Karpas-422 (cell line): ENCODE measurements around the gene TMEM131L. TPM values are rescaled to one million over a fixed set of nuclear protein-coding genes. Genes with fewer than 3 reads are reported as not detected.

Experiments
- DNase-seq: peaks from one replicate; pipeline ENCODE4 v3.0.0-alpha.2; 2015
- H2AFZ ChIP-seq: fragments of 200-600 bp; sonication (generic); 2 replicates; pipeline ENCODE4 v1.6.1; 2014; ENCODE audit warnings: antibody characterized with exemption, low read length, mixed read lengths
- H3K27ac ChIP-seq: fragments of 200-600 bp; sonication (generic); 2 replicates; pipeline ENCODE4 v1.5.1; 2014; ENCODE audit warnings: mild to moderate bottlenecking, low read length, moderate library complexity
- H3K27me3 ChIP-seq: fragments of 200-600 bp; sonication (generic); 2 replicates; pipeline ENCODE4 v1.6.1; 2014; ENCODE audit warnings: low read length, mixed read lengths
- H3K36me3 ChIP-seq: fragments of 200-600 bp; sonication (generic); 2 replicates; pipeline ENCODE4 v1.6.1; 2014; ENCODE audit warnings: low read length, mixed read lengths; ENCODE audit not compliant: insufficient read depth
- H3K4me1 ChIP-seq: fragments of 200-600 bp; sonication (generic); 2 replicates; pipeline ENCODE4 v1.6.1; 2014; ENCODE audit warnings: mild to moderate bottlenecking, low read length, mixed read lengths
- H3K4me2 ChIP-seq: fragments of 200-600 bp; sonication (generic); 2 replicates; pipeline ENCODE4 v1.6.1; 2014; ENCODE audit warnings: low read length, low read depth, mild to moderate bottlenecking; ENCODE audit not compliant: poor library complexity, severe bottlenecking
- H3K4me3 ChIP-seq: fragments of 200-600 bp; sonication (generic); 2 replicates; pipeline ENCODE4 v1.5.1; 2014; ENCODE audit warnings: mild to moderate bottlenecking, antibody characterized with exemption, low read length, mixed read lengths
- H3K79me2 ChIP-seq: fragments of 200-600 bp; sonication (generic); 2 replicates; pipeline ENCODE4 v1.6.1; 2014; ENCODE audit warnings: mild to moderate bottlenecking, low read length, mixed read lengths
- H3K9ac ChIP-seq: fragments of 200-600 bp; sonication (generic); 2 replicates; pipeline ENCODE4 v1.6.0; 2014; ENCODE audit warnings: low read length
- H3K9me2 ChIP-seq: fragments of 200-600 bp; sonication (generic), shearing (Covaris generic); replicated peaks from 2 replicates; pipeline ENCODE4 v1.6.0; 2014; ENCODE audit warnings: mild to moderate bottlenecking, low read length, moderate library complexity; ENCODE audit not compliant: insufficient read depth
- H3K9me3 ChIP-seq: fragments of 300-700, 200-600 bp; sonication (generic); 2 replicates; pipeline ENCODE4 v1.6.1; 2014; ENCODE audit warnings: low read length, mixed read lengths
- H4K20me1 ChIP-seq: fragments of 200-600 bp; sonication (generic); 2 replicates; pipeline ENCODE4 v1.6.1; 2014; ENCODE audit warnings: mild to moderate bottlenecking, antibody characterized with exemption, low read length, low read depth; ENCODE audit not compliant: insufficient read depth
- total RNA-seq: library from RNA; depleted of rRNA; stranded (reverse); fragments of >200 nt; shearing (Covaris generic); gene quantifications from 2 replicates; pipeline ENCODE4 v1.2.3, GENCODE V29; 2014; ENCODE audit warnings: low replicate concordance

The TMEM131L gene
- total RNA-seq, 1 experiment from 2014 or later, result 54.8 TPM

DNA sequence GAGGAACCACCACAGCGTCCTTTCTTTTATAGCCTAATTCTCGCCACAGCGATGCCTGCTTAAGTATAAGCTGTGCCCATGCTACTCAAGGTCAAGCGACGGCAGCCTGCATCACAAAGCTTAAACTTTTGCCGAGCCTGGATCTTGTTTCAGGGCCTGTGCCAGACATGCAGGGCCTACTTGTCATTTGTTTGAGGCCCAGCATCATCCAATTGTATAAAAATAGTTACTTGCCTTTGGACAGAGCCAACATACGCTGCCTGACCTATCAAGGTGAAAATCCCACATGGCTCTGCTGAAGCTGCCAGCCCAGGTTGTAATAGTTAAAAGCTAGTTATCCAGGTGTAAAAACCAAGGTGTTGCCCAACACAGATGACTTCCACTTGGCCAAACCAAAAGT, 107.1 kb downstream of the TMEM131L start:
- no peaks in the 10 kb centered on the region for H3K9me2 ChIP-seq
- H4K20me1 ChIP-seq, result no peaks in the 10 kb centered on the region
- peak overlapping the region; percentile 7; the same call in 1 of the 2 replicates for H3K9ac ChIP-seq
- no peaks in the 10 kb centered on the region for H3K36me3 ChIP-seq
- peaks cover 64% of the 10 kb centered on the region for H3K4me1 ChIP-seq
- peak overlapping the region; percentile 83 for H3K27ac ChIP-seq
- peak overlapping the region; percentile 56 for H3K4me2 ChIP-seq
- H2AFZ ChIP-seq, result no peak overlapping the region
- H3K4me3 ChIP-seq, result no peak overlapping the region
- H3K9me3 ChIP-seq, result no peaks in the 10 kb centered on the region
- H3K79me2 ChIP-seq, result 0 out of 2 replicates have a peak, but pooled peaks cover 9% of the 10 kb centered on the region
- H3K27me3 ChIP-seq, result no peaks in the 10 kb centered on the region
- no peak for DNase-seq

DNA sequence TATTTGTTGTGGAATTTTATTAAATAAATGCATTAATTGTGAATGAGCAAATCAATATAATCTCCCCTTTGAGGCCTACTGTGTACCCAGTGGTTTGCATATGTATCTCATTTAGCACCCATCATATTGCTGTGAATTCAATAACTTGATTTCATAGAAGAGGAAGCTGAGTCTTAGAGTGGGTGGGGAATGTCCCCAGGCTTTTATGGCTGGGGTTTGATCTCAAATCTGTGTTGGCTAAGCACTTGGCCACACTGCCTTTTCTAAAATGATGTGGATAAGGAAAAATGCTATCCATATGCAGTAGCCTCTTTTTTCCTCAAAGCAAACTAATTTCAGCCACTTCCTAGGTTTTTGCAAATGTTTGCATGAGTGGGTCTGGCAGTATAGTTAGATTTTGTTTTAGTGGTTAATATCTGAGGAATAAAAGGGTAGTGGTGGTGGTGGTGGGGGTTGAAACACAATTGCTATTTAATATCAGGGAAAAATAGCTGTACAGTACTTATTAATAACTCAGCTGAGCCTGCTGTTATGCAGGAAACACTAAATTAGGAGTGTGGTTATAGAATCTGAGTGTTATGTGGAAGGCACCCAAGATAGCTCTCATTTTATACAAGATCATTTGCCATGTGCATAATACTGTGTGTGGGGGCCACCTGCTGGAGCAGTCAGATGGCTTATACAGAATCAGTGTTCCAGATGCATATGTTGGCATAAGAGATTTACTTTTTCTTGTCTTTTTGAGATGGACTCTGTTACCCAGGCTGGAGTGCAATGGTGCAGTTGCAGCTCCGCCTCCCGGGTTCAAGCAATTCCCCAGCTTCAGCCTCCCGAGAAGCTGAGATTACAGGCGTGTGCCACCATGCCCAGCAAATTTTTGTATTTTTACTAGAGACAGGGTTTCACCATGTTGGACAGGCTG, 108.0 kb downstream of the TMEM131L start:
- Histone ChIP-seq H2AFZ (no peak overlapping the region), H3K79me2 (0 out of 2 replicates have a peak, but pooled peaks cover 9% of the 10 kb centered on the region), H3K9me2 (no peaks in the 10 kb centered on the region), H3K27me3 (no peaks in the 10 kb centered on the region), H3K9me3 (no peaks in the 10 kb centered on the region), H3K9ac (peak overlapping the region; percentile 30), H3K36me3 (no peaks in the 10 kb centered on the region), H3K27ac (peak overlapping the region; percentile 83), H3K4me2 (peak overlapping the region; percentile 56), H3K4me3 (peak overlapping the region; percentile 14), H3K4me1 (peaks cover 67% of the 10 kb centered on the region), H4K20me1 (no peaks in the 10 kb centered on the region)
- DNase-seq, result peak; percentile 90

DNA sequence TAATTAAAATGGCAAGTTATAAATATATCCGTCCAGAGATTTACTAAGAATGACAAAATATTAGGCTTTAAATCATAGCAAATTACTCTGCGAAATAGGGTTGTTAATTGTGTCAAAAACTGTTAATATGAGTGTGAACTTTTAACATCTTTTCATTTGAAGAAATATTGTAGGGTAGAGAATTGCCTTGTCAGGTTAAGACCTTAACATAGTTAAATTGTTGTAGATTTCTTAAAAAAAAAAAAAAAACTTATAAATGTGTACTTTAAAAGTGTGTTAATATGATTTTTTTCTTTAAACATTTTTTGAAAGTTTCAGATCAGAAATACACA, 110.2 kb downstream of the TMEM131L start:
- Histone ChIP-seq H4K20me1 (no peaks in the 10 kb centered on the region), H3K36me3 (no peaks in the 10 kb centered on the region; the same call in 1 of the 2 replicates), H3K9me3 (no peaks in the 10 kb centered on the region), H3K79me2 (0 out of 2 replicates have a peak, but pooled peaks cover 2% of the 10 kb centered on the region), H2AFZ (no peak overlapping the region), H3K27me3 (no peaks in the 10 kb centered on the region), H3K27ac (peak overlapping the region; percentile 83), H3K9ac (peak overlapping the region; percentile 43; the same call in 1 of the 2 replicates), H3K4me1 (peaks cover 82% of the 10 kb centered on the region), H3K4me2 (peak overlapping the region; percentile 58), H3K4me3 (no peak overlapping the region), H3K9me2 (no peaks in the 10 kb centered on the region)
- DNase-seq, result no peak

DNA sequence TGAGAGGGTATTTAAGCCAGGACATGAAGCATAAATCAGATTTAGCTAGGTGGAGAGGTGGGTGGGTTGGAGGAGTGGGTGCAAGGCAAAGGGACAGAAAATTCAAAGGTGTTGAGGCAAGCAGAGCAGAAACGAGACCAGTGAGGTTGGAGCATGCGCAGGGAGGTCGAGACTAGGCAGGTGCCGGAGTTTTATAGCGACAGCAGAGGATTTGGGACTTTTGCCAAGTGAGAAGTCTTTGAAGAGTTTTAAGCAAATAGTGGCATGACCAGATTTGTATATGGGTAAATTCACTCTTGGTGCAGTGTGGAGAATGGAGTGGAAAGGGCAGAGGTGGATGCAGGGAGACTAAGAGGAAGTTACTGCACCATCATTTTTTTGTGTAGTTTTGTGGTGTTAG, 110.9 kb downstream of the TMEM131L start:
- Histone ChIP-seq H4K20me1 (no peaks in the 10 kb centered on the region), H3K4me2 (peak overlapping the region; percentile 58), H3K9me3 (no peaks in the 10 kb centered on the region), H2AFZ (no peak overlapping the region), H3K27ac (peak overlapping the region; percentile 83), H3K9me2 (no peaks in the 10 kb centered on the region), H3K27me3 (no peaks in the 10 kb centered on the region), H3K79me2 (0 out of 2 replicates have a peak, but pooled peaks cover 2% of the 10 kb centered on the region), H3K4me3 (peak overlapping the region; percentile 21; the same call in 1 of the 2 replicates), H3K4me1 (peaks cover 88% of the 10 kb centered on the region), H3K9ac (peak overlapping the region; percentile 43), H3K36me3 (no peaks in the 10 kb centered on the region; the same call in 1 of the 2 replicates)
- peak; percentile 93 for DNase-seq

DNA sequence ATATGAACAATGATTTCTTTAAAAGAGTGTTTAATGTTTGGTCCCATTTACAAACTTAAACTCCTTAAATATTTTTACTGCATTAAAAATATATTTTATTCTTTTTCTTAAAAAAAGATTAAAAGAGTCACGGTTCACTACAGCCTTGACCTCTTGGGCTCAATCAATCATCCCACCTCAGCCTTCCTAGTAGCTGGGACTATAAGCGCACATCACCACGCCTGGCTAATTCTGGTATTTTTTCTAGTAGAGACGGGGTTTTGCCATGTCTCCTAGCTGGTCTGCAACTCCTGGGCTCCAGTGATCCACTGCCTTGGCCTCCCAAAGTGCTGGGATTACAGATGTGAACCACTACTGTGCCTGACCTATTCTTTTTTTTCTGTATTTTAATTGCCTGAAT, 113.2 kb downstream of the TMEM131L start:
- Histone ChIP-seq H3K4me3 (peak overlapping the region; percentile 49), H3K36me3 (no peaks in the 10 kb centered on the region; the same call in 1 of the 2 replicates), H3K27me3 (no peaks in the 10 kb centered on the region), H3K4me2 (peak overlapping the region; percentile 78), H3K9me2 (no peaks in the 10 kb centered on the region), H3K9ac (peak overlapping the region; percentile 46), H3K27ac (peak overlapping the region; percentile 88), H3K4me1 (peaks cover 92% of the 10 kb centered on the region), H3K9me3 (no peaks in the 10 kb centered on the region), H4K20me1 (no peaks in the 10 kb centered on the region), H3K79me2 (0 out of 2 replicates have a peak, but pooled peaks cover 2% of the 10 kb centered on the region), H2AFZ (no peak overlapping the region)
- peak; percentile 89 for DNase-seq

DNA sequence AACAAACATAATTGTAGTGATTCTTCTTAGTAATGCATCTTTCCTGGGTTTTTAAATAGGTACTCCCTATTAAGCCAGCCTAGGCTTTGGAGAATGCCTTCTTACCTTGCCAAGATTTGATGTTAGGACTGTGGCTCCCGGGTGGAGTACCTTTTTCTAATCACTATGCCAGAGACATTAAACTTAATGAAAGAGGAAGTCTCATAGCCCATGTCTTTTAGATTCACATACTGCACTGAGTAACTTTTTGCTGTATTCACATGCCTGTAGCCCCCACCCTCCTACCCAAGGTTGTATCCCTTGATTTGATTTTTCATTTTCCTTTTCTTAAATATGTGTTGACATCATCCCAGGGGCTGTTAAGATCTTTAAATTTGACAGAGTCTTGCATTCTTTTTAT, 113.7 kb downstream of the TMEM131L start:
- Histone ChIP-seq H3K9me2 (no peaks in the 10 kb centered on the region), H3K4me1 (peaks cover 92% of the 10 kb centered on the region), H3K27me3 (no peaks in the 10 kb centered on the region), H3K27ac (peak overlapping the region; percentile 88), H3K79me2 (0 out of 2 replicates have a peak, but pooled peaks cover 2% of the 10 kb centered on the region), H4K20me1 (no peaks in the 10 kb centered on the region), H3K4me2 (peak overlapping the region; percentile 78), H3K36me3 (no peaks in the 10 kb centered on the region; the same call in 1 of the 2 replicates), H3K4me3 (peak overlapping the region; percentile 49), H3K9ac (peak overlapping the region; percentile 46), H3K9me3 (no peaks in the 10 kb centered on the region), H2AFZ (no peak overlapping the region)
- DNase-seq, result peak; percentile 77

DNA sequence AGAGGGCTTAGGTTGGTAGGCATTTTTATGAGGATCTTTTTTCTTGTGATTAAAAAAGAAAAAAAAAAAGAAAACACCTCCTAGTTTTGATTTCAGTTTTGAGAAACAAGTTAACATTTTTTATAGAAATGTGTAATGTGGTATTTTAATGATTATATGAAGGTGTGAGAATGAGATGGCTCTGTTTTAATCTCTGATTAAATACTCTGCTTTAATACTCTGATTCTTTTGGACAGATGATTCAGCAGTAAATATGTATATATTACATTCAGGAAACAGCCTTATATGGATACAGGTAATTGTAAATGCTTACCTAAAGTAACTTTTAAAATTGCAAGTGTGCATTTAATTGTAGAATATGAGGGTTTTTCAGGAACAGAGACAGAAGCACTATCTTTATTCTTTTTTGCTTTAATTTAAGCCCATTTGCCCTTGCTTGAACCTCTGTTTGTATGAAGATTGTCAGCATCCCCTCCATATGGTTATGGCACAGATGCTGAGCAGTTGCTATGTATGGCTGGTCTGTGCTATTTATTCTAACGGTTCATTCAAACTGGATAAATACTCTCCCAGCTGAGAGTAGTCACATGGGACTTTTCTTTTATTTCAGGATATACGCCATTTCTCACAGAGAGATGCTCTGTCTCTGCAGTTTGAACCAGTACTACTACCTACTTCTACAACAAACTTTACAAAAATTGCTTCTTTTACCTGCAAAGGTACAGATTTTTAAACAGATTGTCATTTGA, 117.0 kb downstream of the TMEM131L start:
- Histone ChIP-seq H3K4me3 (no peak overlapping the region; the same call in 1 of the 2 replicates), H4K20me1 (no peaks in the 10 kb centered on the region), H3K79me2 (no peaks in the 10 kb centered on the region), H3K27me3 (no peaks in the 10 kb centered on the region), H3K36me3 (peaks cover 13% of the 10 kb centered on the region; the same call in 1 of the 2 replicates), H2AFZ (no peak overlapping the region), H3K9ac (no peak overlapping the region), H3K4me1 (peaks cover 65% of the 10 kb centered on the region), H3K27ac (peak overlapping the region; percentile 63), H3K9me3 (no peaks in the 10 kb centered on the region), H3K9me2 (no peaks in the 10 kb centered on the region), H3K4me2 (peak overlapping the region; percentile 68)
- no peak for DNase-seq

DNA sequence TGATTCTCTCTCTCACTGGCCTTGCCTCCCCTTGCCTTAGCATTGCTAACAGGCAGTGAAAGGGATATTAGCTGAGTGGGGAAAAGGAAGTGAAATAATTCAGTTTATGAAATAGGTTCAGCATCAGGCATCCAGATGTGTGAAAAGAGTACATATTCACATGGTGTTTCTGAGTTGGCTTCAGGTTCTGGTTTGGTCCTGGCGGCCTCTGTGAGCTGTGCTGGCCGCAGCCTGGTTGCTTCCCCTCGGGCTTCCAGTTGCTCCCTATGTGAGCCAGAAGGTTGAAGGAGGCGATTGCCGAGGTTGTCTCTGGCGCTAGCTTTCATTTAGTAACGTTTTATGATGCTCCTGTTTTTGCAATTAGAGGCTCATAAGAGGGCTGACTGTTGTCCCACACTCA, 118.9 kb downstream of the TMEM131L start:
- H3K9me2 ChIP-seq, result no peaks in the 10 kb centered on the region
- no peaks in the 10 kb centered on the region for H3K9me3 ChIP-seq
- no peaks in the 10 kb centered on the region for H4K20me1 ChIP-seq
- DNase-seq, result no peak
- H2AFZ ChIP-seq, result no peak overlapping the region
- H3K9ac ChIP-seq, result no peak overlapping the region
- no peak overlapping the region for H3K4me3 ChIP-seq
- H3K79me2 ChIP-seq, result no peaks in the 10 kb centered on the region
- H3K4me2 ChIP-seq, result no peak overlapping the region
- H3K36me3 ChIP-seq, result peaks cover 27% of the 10 kb centered on the region; the same call in 1 of the 2 replicates
- peaks cover 53% of the 10 kb centered on the region for H3K4me1 ChIP-seq
- peak overlapping the region; percentile 63 for H3K27ac ChIP-seq
- no peaks in the 10 kb centered on the region for H3K27me3 ChIP-seq
